ENCODE measurements around the gene SMC5.

The SMC5 gene

DNA sequence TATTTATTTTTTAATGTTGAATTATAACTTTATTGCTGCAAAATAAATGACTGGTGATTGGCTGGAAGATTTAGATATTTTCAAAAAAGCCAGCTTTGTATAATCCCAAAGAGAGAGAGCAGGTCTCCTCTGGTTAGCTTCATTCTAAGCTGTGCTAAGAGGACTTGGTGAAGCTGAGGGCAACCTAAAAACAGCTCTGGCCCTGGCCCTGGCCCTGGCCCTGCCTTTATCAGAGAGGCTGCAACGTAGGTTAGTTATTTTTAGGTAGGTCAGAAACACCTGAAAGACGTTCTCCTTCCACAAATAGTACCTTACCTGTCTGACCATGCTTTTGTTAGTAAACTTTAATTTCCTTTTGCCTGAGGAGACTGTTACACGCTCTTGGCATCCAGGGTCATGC is 97.0 kb downstream of the SMC5 start:
- Histone ChIP-seq H3K4me1 (ENCODE audit: control insufficient read depth, insufficient read depth, low read length) (no peaks in the 10 kb centered on the region), H3K27ac (ENCODE audit: low read depth, low read length) (no peak overlapping the region), H3K4me3 (ENCODE audit: low read depth, low read length) (no peak overlapping the region), H3K9me3 (ENCODE audit: control insufficient read depth, insufficient read depth, low read length) (no peaks in the 10 kb centered on the region), H3K36me3 (ENCODE audit: control insufficient read depth, insufficient read depth, low read length) (peaks cover 16% of the 10 kb centered on the region), H3K9ac (ENCODE audit: low read depth, low read length) (no peak overlapping the region), H3K27me3 (ENCODE audit: control insufficient read depth, insufficient read depth, low read length) (no peaks in the 10 kb centered on the region)

DNA sequence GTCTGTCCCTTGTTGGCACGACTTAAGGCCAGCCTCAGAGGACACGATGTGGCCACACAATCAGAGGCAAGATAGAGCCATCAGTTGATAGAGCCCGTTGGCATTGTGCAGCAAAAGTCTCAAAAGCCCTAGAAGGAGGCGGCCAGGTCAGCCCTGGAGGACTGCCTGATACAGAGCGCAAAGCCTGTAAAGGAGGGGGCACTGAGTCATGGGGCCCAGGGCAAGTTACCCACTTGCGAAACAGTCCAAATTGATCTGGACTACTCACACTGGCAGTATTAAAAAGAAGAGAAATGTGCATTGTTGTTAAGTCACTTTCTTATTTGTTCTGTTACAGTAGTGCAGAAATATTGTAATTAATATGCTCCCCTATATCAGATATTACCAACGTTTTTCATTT is 104.2 kb downstream of the SMC5 start:
- H3K27me3 ChIP-seq (ENCODE audit: control insufficient read depth, insufficient read depth, low read length), result no peaks in the 10 kb centered on the region
- H3K4me1 ChIP-seq (ENCODE audit: control insufficient read depth, insufficient read depth, low read length), result no peaks in the 10 kb centered on the region
- no peak overlapping the region for H3K4me3 ChIP-seq (ENCODE audit: low read depth, low read length)
- no peaks in the 10 kb centered on the region for H3K9me3 ChIP-seq (ENCODE audit: control insufficient read depth, insufficient read depth, low read length)
- H3K9ac ChIP-seq (ENCODE audit: low read depth, low read length), result no peak overlapping the region
- no peaks in the 10 kb centered on the region for H3K36me3 ChIP-seq (ENCODE audit: control insufficient read depth, insufficient read depth, low read length)
- H3K27ac ChIP-seq (ENCODE audit: low read depth, low read length), result no peak overlapping the region

DNA sequence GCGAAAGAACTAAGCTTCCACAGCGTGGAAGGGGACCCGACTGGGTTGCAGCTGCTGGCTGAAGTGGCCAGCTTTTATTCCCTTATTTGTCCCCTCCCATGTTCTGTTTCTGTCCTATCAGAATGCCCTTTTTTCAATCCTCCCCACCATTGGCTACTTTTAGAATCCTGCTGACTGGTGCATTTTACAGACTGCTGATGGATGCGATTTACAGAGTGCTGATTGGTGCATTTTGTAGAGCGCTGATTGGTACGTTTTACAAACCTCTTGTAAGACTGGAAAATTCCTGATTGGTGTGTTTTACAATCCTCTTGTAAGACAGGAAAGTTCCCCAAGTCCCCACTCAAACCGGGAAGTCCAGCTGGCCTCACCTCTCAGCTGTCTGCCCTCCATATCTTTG is 105.0 kb downstream of the SMC5 start:
- H3K27ac ChIP-seq (ENCODE audit: low read depth, low read length), result no peak overlapping the region
- H3K4me3 ChIP-seq (ENCODE audit: low read depth, low read length), result no peak overlapping the region
- H3K36me3 ChIP-seq (ENCODE audit: control insufficient read depth, insufficient read depth, low read length), result no peaks in the 10 kb centered on the region
- H3K27me3 ChIP-seq (ENCODE audit: control insufficient read depth, insufficient read depth, low read length), result no peaks in the 10 kb centered on the region
- H3K9me3 ChIP-seq (ENCODE audit: control insufficient read depth, insufficient read depth, low read length), result no peaks in the 10 kb centered on the region
- H3K9ac ChIP-seq (ENCODE audit: low read depth, low read length), result no peak overlapping the region
- no peaks in the 10 kb centered on the region for H3K4me1 ChIP-seq (ENCODE audit: control insufficient read depth, insufficient read depth, low read length)

DNA sequence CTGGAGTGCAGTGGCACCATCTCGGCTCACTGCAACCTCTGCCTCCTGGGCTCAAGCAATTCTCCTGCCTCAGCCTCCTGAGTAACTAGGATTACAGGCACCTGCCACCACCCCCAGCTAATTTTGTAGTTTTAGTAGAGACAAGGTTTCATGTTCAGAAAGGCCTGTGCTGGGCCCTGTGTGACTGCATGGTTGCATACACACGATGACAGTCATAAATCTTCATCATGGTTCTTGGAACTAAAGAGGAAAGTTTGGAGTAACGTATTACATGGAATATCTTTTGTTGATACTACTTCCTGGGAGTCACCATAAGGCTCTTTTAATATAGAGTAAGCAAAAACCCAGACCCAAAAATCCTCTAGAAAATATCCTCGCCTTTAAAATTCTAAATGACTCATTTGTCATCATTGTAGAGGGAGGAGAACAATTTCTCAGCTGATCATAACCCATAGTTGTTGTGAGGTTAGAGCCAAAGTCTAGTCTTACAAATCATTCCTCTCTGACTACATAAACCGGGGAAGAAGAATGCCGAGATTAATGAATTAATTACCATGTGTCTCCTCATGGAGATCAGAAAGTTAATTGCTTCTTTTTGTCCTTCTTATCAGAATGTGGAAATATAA is 108.6 kb downstream of the SMC5 start:
- H3K27me3 ChIP-seq (ENCODE audit: control insufficient read depth, insufficient read depth, low read length), result no peaks in the 10 kb centered on the region
- H3K4me1 ChIP-seq (ENCODE audit: control insufficient read depth, insufficient read depth, low read length), result no peaks in the 10 kb centered on the region
- H3K27ac ChIP-seq (ENCODE audit: low read depth, low read length), result no peak overlapping the region
- H3K9ac ChIP-seq (ENCODE audit: low read depth, low read length), result no peak overlapping the region
- H3K36me3 ChIP-seq (ENCODE audit: control insufficient read depth, insufficient read depth, low read length), result no peaks in the 10 kb centered on the region
- no peak overlapping the region for H3K4me3 ChIP-seq (ENCODE audit: low read depth, low read length)
- no peaks in the 10 kb centered on the region for H3K9me3 ChIP-seq (ENCODE audit: control insufficient read depth, insufficient read depth, low read length)

DNA sequence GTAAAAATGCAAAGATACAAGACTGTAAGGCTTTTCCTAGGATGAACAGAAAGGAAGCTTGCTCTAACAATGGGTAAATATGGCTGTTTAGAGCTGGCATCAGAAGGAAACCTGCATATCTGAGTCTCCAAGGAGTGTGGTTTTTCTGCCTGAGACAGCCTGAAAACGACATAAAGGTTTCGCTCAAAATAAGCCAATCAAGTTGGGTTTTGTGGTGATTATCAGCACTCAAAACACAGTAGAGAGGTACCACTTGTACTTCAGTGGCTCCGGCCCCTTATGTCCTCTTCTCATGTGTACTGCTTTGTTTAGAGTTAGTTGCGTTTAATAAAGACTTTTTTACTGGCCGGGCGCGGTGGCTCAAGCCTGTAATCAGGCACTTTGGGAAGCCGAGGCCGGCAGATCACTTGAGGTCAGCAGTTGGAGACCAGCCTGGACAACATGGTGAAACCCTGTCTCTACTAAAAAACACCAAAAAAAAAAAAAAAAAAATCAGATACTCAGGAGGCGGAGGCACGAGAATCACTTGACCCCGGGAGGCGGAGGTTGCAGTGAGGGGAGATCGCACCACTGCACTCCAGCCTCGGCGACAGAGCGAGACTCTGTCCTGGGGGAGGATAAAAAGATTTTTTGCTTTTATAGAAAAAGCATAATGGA is 116.3 kb downstream of the SMC5 start:
- Histone ChIP-seq H3K9ac (ENCODE audit: low read depth, low read length) (no peak overlapping the region), H3K4me3 (ENCODE audit: low read depth, low read length) (no peak overlapping the region), H3K27ac (ENCODE audit: low read depth, low read length) (no peak overlapping the region)

DNA sequence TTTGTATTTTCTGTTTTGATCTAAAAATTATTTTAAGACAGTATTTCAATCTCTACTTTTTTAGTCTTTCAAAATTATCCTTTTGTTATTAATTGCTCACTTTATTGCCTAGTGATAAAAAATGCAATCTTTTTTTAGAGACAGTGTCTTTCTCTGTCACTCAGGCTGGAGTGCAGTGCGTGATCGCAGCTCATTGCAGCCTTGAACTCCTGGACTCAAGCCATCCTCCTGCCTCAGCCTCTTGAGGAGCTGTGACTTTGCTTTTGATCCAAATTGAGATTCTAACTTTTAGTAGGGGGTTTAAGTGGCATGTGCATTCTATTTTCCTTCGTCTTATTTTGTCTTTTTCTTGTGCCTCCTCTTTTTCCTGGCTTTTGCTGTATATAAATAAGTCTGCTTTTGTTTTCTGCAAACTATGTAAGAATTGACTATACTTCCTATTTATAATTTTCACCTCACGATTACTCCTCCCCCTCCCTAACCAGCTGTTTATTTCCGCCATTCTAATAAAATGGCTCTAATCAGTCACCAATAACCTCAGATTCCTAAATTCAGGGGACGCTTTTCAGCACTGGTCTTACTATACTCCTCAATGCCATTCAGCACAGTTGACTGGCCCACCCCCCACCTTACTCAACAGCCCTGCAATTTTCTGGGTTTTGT is 123.4 kb downstream of the SMC5 start:
- Histone ChIP-seq H3K9ac (ENCODE audit: low read depth, low read length) (no peak overlapping the region), H3K4me3 (ENCODE audit: low read depth, low read length) (no peak overlapping the region), H3K4me1 (ENCODE audit: control insufficient read depth, insufficient read depth, low read length) (peaks cover 6% of the 10 kb centered on the region; the same call in 1 of the 2 replicates), H3K9me3 (ENCODE audit: control insufficient read depth, insufficient read depth, low read length) (no peaks in the 10 kb centered on the region), H3K27me3 (ENCODE audit: control insufficient read depth, insufficient read depth, low read length) (no peaks in the 10 kb centered on the region), H3K36me3 (ENCODE audit: control insufficient read depth, insufficient read depth, low read length) (no peaks in the 10 kb centered on the region), H3K27ac (ENCODE audit: low read depth, low read length) (no peak overlapping the region)

More for the DNA sequence above, 116.3 kb downstream of the SMC5 start:
- Histone ChIP-seq H3K27me3 (ENCODE audit: control insufficient read depth, insufficient read depth, low read length) (no peaks in the 10 kb centered on the region), H3K9me3 (ENCODE audit: control insufficient read depth, insufficient read depth, low read length) (no peaks in the 10 kb centered on the region), H3K4me1 (ENCODE audit: control insufficient read depth, insufficient read depth, low read length) (peaks cover 3% of the 10 kb centered on the region; the same call in 1 of the 2 replicates), H3K36me3 (ENCODE audit: control insufficient read depth, insufficient read depth, low read length) (no peaks in the 10 kb centered on the region)

DNA sequence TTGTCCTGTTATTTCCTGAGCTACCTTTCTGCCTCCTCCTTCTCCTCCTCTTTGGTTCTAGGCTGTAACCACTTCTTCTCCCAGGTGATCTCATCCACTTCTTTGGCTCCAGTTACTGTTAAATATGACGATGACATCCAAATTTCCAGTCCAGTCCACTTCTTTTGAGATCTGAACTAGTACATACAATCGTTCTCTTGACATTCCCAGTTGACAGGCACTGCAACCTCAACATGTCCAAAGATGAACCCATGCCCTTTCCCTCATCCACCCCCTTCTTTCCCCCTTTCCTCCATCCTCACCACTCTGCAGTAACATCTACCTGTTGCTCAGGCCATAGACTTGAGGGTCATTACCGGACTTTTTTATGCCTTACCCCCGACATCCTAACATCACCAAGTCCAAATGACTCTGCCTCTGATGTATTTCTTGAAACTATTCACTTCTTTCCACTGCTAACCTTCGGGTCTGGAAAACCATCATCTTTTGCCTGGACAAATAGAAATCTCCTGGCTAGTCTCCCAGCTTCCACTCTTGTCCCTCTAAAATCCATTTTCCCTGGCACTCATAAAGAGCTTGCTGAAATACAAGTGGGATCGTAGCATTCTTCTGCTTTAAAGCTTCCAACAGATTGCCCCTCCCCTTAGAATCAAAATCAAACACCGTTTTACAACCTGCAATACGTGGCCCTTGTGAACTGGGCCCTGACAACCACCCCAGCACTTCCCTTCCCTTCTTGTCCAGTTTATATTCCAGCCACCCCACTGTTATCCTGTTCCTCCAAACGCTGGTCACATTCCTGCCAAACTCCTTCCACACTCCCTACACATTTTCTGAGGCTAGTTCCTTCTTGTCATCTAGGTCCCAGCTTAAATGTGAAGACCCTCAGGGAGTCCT is 124.2 kb downstream of the SMC5 start:
- Histone ChIP-seq H3K4me1 (ENCODE audit: control insufficient read depth, insufficient read depth, low read length) (peaks cover 6% of the 10 kb centered on the region; the same call in 1 of the 2 replicates), H3K9ac (ENCODE audit: low read depth, low read length) (no peak overlapping the region), H3K4me3 (ENCODE audit: low read depth, low read length) (no peak overlapping the region), H3K9me3 (ENCODE audit: control insufficient read depth, insufficient read depth, low read length) (no peaks in the 10 kb centered on the region), H3K36me3 (ENCODE audit: control insufficient read depth, insufficient read depth, low read length) (no peaks in the 10 kb centered on the region), H3K27ac (ENCODE audit: low read depth, low read length) (no peak overlapping the region), H3K27me3 (ENCODE audit: control insufficient read depth, insufficient read depth, low read length) (no peaks in the 10 kb centered on the region)

DNA sequence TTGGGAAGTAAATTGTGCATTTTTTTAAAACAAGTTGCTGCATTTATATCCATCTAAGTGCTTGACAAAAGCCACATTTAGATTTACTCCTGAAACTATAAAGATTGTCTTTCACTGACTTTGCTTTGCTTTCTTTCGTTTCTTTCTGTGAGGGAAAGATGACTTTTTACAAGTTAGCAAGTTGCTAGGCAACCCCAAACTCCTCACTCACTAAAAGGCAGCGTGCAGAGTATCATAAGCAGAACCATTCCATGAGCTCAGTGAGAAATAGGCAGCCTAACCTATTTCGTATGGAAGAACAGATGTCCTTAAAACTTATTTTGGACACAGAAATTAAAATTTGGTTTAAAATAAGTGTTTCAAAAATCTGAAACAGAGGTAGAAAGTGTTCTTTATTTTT is 126.6 kb downstream of the SMC5 start:
- Histone ChIP-seq H3K27me3 (ENCODE audit: control insufficient read depth, insufficient read depth, low read length) (no peaks in the 10 kb centered on the region), H3K9me3 (ENCODE audit: control insufficient read depth, insufficient read depth, low read length) (no peaks in the 10 kb centered on the region), H3K4me3 (ENCODE audit: low read depth, low read length) (no peak overlapping the region), H3K36me3 (ENCODE audit: control insufficient read depth, insufficient read depth, low read length) (no peaks in the 10 kb centered on the region), H3K4me1 (ENCODE audit: control insufficient read depth, insufficient read depth, low read length) (peaks cover 6% of the 10 kb centered on the region; the same call in 1 of the 2 replicates), H3K9ac (ENCODE audit: low read depth, low read length) (no peak overlapping the region), H3K27ac (ENCODE audit: low read depth, low read length) (no peak overlapping the region)

DNA sequence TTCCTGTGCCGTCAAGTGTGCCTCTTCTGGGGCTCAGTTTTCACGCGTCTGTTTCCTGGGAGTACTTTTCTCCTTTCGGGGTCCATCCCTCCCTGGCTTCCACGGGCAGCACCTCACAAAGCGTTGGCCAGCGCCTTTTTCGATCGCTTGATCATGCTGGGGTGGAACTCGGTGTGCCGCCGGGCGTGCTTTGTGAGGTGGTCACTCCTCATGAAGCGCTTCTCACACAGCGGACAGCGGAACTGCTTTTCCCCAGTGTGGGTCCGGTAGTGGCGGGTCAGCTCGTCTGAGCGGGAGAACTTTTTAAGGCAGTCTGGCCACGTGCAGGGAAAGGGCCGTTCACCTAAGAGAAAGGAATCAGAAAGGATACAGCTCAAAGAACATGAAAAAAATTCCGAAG is 128.9 kb downstream of the SMC5 start:
- no peaks in the 10 kb centered on the region for H3K9me3 ChIP-seq (ENCODE audit: control insufficient read depth, insufficient read depth, low read length)
- no peak overlapping the region for H3K9ac ChIP-seq (ENCODE audit: low read depth, low read length)
- H3K27me3 ChIP-seq (ENCODE audit: control insufficient read depth, insufficient read depth, low read length), result no peaks in the 10 kb centered on the region
- H3K36me3 ChIP-seq (ENCODE audit: control insufficient read depth, insufficient read depth, low read length), result no peaks in the 10 kb centered on the region
- H3K27ac ChIP-seq (ENCODE audit: low read depth, low read length), result no peak overlapping the region
- H3K4me1 ChIP-seq (ENCODE audit: control insufficient read depth, insufficient read depth, low read length), result peaks cover 6% of the 10 kb centered on the region; the same call in 1 of the 2 replicates
- no peak overlapping the region for H3K4me3 ChIP-seq (ENCODE audit: low read depth, low read length)

DNA sequence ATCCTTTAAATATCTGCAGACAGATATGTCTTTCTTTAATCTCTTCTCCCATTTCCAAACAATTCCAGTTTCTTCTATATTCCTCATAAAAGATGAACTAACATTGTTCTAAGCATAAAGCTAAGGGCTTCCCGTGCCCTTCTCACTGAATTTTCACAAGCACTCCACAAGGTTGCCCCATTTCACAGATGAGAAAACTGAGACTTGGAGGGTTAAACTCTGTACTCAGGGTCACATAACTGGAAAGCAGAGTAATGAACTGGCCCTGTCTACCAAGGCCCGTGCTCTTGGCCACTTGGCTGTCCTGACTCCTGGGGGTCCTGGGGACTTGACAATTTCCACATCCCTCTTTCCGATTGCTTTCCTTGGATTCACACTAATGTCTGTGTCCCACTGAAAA is 130.4 kb downstream of the SMC5 start:
- Histone ChIP-seq H3K9ac (ENCODE audit: low read depth, low read length) (no peak overlapping the region), H3K4me1 (ENCODE audit: control insufficient read depth, insufficient read depth, low read length) (peaks cover 6% of the 10 kb centered on the region; the same call in 1 of the 2 replicates), H3K4me3 (ENCODE audit: low read depth, low read length) (no peak overlapping the region), H3K9me3 (ENCODE audit: control insufficient read depth, insufficient read depth, low read length) (no peaks in the 10 kb centered on the region), H3K27ac (ENCODE audit: low read depth, low read length) (no peak overlapping the region), H3K36me3 (ENCODE audit: control insufficient read depth, insufficient read depth, low read length) (no peaks in the 10 kb centered on the region), H3K27me3 (ENCODE audit: control insufficient read depth, insufficient read depth, low read length) (no peaks in the 10 kb centered on the region)
